ENCODE data around the gene TSHB.

TSHB gene

DNA sequence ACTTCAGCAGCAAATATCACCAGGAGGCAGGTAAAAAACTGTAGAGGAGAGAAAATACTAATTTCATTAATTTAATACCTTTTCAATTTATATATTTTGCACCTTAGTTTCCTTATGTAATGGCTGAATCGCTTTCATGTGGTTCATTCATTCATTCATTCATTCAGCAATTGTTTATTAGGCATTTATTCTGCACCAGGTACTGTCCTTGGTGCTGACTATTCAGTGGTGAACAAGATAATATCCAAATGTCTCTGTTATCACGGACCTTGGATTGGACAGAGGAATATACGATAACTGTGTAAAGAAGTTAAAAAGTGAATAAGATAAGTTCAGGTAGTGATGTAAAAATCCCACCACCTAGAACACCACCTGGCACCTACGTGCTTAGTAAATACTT is 30.9 kb downstream of the TSHB start:
- no peak for DNase-seq (ENCODE audit: low spot score)

DNA sequence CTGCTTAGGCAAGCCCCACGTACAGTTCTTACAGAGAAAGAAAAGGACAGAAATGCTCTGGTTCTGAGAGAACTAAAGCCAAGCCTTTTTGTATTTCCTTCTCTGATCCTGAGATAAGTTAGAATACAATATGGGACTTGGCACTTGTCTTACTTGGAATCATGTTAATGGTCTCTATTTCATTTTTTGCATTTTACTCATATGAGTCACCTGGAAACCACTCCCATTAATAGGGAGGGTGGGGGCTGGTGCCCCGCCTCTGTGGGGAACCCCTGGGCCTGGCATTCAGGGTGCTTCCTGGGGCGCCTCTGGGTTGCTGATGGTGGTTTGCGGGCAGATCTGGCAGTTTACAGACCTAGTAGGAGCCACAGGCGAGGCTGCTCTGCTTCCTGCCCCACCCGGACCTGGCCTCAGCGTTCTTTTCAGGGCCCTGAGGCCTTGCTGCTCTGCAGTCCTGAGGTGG is 32.9 kb downstream of the TSHB start:
- DNase-seq (ENCODE audit: low spot score) = peak; percentile 92

DNA sequence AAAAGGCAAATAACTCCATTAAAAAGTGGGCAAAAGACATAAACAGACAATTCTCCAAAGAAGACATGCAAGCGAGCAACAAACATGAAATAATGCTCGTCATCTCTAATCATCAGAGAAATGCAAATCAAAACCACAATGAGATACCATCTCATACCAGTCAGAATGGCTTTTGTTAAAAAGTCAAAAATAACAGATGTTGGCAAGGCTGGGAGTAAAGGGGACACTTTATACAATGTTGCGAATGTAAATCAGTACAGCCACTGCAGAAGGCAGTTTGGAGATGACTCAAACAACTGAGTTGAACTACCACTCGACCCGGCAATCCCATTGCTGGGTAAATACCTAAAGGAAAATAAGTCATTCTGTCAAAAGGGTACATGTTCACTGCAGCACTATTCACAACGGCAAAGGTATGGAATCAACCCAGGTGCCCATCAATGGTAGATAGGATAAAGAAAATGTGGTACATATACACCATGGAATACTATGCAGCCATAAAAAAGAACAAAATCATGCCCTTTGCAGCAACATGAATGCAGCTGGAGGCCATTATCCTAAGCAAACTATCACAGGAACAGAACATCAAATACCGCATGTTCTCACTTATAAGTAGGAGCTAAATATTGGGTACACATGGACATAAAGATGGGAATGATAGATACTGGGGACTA is 33.7 kb downstream of the TSHB start:
- peak; percentile 76 for DNase-seq (ENCODE audit: low spot score)

DNA sequence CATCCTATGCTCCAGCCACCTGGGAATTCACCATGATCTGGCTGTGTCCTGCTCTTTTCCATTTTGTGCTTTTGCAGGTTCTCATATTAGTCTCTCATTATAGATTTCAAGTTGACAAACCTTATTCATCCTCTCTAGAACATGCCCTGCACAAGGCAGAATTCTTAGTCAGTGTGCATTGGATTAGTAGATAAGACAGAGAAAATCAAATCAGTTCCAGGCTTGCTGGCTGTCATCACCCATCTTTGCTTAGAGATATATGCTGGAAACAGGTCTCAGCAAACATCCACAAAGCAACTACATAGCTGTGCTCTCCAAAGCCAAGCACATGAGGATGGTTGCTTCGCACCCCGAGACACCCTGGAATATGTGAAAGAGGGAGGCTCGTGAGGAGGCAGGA is 34.8 kb downstream of the TSHB start:
- DNase-seq (ENCODE audit: low spot score) = no peak

DNA sequence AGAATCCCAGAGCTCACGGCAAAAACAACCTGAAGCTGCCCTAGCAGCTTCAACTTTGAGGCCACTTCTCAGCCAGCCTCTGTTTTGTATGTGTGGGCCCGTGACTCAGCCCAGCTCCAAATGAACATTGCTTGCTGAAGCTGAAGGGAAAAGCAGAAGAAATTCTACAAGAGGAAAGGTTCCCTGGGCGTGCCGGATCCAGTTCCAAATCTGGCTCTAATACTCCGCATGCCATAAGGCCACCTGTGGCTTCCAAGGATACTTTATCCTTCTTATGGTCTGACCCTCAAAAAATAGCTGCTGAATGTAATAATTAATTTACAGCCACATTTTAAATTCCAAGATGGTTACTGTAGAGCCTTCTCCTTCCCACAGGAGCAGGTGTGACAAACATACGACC is 35.4 kb downstream of the TSHB start:
- DNase-seq (ENCODE audit: low spot score) = no peak

DNA sequence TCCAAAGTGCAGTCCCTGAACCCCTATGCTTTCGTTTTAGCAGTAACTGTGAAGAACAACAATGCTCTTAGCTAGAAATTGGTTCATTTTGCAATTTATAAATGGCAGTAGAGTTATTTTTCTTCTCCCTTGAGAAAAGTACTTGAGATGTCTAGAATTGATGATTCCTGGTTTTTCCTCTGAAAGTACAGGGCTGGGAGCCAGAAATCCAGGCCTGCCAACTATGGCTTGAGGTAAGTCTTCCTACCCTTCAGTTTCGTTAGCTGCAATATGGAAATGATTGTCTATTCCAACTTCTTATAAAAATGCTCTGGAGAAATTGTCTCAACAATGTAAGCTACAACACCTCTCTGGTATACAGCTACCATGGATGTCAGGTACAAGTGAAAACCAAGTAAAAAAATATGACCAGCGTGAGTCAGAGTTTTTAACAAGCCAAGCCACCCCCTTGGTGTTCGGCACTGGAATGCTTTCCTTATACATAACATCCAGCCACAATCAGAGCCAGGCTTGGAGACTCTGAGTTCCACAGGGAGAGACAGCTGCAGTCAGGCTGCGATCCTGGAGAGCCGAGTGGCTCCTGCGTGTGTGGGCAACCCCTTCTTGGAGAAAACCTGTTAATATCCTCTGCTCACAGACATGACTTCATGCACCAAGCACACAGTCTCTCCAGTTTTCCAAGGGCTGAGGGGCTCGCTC is 37.7 kb downstream of the TSHB start:
- no peak for DNase-seq (ENCODE audit: low spot score)

DNA sequence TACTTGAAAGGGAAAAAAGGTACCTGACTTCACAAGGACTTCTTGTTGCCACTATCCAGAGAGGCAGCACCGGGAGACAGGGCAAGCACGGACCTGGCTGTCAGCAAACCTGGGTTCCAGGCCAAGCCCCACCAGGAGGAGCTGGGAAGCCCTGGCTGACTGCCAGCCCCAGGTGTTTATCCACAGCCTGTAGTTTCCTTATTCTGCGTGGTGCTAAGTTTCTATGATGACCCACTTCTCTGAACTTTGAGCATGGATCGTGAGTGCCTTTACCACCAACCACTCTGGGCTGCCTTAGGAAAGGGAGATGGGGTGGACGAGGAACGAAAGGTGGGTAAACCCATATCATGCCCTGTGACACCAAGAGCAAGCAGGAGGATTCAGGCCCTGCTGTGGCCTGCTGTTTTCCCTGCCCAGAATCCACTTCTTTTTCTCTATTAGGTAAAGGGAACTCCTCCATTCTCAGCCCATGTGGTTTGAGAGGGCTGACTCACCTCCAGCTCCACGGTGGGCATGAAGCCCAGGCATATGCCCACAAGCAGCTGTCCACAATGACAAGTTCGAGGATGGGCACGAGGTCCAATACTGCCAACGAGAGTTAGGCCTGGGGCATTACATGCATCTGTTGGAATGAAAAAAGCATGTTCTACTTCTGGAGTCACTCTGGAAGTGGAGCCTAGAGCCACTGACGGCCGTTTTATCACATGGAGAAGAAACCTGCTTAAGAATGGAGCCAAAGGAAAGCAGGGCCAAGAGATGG is 39.4 kb downstream of the TSHB start:
- no peak for DNase-seq (ENCODE audit: low spot score)

DNA sequence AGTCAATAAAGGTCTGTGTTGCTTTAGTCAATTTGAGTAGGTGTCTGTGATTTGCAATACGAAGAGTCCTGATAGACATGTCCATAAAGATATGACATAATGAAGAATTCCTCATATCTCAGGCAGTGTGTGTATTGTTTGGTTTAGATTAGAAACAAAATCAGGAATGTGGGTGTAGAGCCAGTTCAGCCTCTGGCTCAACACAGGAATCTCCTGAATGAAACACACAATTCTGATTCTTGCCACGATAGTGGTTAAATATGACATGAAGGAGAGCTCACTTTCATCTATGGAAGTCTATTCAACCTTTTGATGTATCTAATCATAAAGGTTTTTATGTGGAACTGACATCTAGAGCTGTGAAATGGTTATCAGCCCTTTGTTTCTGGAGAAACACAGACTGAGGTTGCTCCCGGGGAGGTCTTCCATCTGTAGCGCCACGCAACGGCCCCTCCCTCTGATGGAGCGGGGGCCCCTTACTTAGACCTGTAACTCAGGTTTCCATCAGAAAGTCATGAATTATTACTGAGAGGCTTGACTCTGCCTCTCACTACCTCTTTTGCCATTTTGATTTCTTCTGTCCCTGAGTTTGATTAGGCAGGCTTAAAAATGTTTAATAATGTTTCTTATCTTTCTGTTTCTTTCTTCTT is 40.2 kb downstream of the TSHB start:
- no peak for DNase-seq (ENCODE audit: low spot score)

DNA sequence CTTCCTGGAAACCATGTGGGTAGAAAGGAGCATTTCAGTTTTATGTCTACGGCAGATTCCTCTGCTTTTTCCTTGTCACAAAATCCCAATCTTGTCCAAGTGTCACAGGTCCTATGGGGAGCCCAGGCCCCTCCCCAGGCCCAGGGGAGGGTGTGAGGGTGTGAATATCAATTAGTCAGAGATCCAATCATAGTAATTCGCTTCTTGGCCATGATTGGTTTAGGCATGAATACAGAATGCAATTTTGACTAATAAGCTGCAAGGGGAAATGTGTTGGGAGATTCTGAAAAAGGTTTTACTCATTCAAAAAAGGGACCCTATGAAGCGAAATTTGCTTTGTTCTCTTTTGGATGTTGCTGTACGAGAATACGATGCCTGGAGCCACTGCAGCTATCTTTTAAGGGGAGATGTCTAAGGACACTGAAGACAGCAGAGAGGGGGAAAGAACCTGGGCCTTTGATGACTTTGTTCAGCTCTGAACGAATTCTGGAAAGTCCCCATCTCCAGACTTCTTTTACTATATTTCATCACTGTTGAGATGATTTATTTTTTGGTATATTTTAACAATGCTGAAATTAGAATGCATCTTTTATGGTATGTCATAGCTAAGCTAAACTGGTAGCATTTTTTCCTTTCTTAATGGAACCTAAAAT is 41.5 kb downstream of the TSHB start:
- no peak for DNase-seq (ENCODE audit: low spot score)

DNA sequence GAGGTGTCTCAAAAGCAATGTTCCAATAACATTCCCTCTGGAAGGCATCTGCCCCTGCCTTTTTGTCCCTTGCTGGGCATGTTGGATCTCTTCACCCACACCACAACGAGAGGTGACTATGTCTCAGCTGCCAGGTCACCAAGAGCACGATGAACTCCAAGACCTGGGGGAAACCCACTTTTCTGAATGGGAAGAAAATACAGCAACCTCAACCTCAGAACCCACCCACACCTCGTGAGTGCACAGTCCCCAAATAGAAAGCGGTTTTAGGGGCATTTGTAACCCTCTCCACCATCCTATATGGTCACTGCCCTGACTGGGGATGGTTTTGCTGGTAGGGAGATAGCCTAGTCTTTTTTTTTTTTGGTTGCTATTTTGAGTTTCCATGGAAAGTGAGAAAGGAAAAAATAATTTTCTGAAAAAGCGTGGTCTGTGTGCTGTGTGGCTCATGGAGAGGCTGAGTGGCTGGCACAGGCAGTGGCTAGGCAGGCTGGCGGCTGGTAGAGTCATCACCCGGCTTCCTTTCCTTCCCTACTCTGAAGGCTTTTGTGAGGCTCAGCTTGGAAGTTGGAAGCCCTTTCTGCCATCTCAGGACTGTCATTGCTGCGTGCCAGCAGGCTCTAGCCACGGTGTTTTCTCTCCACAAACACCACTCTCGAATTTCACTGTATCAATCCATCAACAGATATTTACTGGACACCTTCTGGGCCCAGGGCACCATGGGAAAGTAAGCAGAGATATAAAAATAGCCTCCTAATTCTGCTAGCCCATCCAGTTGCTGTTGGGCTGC is 43.9 kb downstream of the TSHB start:
- DNase-seq (ENCODE audit: low spot score) = no peak

DNA sequence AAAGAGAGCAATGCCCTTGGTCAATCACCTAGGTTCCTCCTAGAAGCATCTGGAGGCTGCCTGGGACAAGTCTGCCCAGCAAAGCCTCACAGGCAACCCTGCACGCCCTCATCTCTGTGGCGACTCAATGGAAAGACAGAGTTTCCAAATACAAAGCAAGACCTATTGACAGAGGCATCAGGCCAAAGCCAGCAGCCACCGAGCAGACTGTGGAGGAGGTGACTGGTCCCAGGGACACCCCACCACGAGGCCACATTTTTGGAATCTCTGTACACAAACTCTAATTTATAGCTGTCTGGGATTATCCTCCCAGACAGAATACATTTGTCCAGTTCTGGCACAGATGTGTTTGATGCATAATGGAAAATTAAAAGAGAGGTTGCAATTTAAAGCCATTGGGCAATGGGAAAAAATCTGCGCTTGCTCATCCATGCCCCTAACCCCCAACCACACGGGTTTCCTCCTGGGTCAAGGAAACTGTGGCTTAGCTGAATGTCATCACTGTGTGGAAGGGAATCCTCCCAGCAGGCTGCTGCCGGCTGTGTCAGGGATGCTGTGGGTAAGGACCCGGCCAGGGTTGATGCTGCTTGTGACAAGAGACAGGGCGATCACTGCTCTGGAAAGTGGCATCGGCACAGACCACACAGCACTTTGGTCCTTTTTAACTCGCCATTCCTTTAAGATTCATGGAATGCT is 45.4 kb downstream of the TSHB start:
- DNase-seq (ENCODE audit: low spot score) = no peak

DNA sequence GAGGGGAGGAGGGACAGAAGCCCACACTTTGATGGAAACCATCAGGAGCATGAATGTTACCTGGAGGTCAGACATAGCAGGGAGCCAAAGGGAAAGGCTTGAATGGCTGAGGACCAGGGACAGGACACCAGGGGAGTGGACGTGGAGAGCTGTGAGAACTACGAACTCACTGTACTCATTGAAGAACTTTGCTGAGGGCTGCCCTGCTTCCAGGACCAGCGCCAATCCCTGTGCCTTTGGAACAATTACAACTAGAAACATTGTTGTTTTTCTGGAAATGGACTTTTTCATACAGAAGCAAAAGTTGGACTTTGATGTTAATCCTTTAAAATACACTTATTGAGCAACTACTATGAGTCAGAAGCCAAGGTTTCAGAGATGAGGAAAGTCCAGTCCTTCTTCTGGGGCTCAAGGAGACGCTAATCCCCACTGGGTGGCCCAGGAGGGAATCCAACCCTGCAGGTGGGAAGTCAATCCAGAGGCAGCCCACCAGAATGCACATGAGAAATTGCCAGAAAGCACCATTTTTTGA is 46.8 kb downstream of the TSHB start:
- DNase-seq (ENCODE audit: low spot score) = no peak

DNA sequence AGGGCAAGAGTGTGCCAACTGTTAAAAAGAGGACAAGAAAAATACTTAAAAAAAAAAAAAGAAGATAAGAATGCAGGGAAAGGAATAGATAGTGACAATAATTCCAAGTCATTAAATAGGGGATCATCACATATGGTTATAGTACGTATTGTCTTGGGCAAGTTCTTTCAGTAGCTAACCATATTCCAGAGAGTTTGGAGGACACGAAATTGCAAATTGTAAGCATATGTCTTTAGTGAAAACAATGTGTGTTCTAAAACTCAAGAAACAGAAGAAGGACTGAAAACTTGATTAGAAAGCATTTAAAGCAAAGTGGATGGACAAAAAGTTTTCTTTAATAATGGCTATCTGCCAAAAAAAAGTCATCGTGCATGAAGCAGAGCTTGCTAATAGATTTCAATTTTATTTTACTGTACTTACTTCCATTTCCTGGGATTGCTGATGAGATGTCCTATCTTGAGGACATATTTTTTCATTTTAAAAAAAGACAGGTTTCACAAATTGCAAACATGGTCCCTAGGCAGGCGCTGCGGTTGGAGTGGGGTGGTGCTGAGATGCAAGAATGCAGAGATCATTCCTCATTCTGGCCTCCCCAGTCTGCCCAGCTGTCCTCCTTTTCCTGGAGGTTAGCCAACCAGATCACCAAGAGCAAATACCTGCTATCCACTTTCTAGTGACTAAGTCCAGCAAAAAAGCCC is 47.8 kb downstream of the TSHB start:
- DNase-seq (ENCODE audit: low spot score) = no peak

DNA sequence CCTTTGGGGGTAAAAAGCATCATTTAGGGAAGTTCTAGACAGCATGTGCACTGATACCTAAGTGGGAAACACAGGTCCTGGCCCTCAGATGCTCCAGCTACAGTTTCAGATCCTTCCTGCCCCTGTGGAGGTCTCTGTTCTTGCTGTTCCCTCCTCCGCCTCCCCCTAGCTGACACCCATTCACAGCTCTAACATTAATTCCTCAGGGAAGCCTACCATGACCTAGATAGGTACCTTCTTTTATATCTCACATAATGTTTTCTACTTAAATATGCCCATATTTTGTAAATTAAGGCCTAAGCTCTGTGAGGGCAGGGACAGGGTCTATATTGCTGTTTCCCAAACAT is 48.3 kb downstream of the TSHB start:
- DNase-seq (ENCODE audit: low spot score) = no peak

DNA sequence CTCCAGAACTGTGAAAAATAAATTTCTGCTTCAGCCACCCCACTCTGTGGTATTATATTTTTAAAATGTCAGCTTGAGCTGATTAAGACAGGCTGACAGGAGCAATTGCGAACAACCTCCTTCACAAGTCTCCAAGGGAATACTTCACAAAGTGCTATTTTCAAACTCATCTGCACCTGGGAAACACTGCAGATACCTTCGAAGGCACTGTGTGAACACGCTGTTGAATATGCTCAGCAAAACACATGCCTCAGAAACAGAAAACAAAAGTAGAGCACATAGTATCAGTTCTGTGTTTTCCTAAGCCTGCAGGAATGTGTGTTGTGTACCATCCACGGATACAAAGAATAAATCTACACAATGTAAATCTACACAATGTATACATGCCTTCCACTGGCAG is 49.1 kb downstream of the TSHB start:
- DNase-seq (ENCODE audit: low spot score) = no peak

DNA sequence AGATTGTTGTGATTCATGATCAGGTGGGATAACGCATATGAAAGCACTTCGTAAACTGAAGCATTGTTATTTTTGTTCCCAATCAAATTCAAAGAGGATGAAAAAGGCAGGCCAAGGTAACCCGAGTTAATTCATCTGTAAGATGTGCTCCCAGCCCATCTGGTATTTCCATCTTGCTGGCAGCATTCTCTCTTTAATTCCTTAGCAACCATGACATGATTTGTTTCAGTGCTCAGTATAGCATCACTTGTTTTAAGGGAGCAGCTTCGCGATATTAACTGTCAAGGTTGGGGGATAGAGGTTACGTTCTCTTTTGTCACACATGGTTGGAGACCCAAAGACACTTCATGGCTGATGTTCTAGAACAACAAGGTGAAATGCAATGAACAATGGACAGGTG is 53.3 kb downstream of the TSHB start:
- DNase-seq (ENCODE audit: low spot score) = no peak

Data from activated CD4-positive, alpha-beta T cell treated with anti-CD3 and anti-CD28 coated beads, Interleukin-2, Interleukin-4, amounts not matched to agents 100 ng/mL and 50 ng/mL, durations not matched to agents 16 hours and 8 hours (primary cell).